A673 (cell line): ENCODE results near the gene FAM171A2. TPM values are rescaled to one million over a fixed set of nuclear protein-coding genes. Genes with fewer than 3 reads are reported as not detected.
"Not testable (repeated sequence)": the region's sequence is repeated elsewhere in the genome, so short reads cannot be mapped to it uniquely, and the experiment has no call there.

ENCODE experiments used
- BruUV-seq: library from RNA; stranded (reverse); fragments of 400-500 nt; replicated peaks from 2 replicates; lab custom pipeline; 2021; lab: Mats Ljungman, UMichigan
- CTCF ChIA-PET: fragments of 300-600 bp; sonication (Branson Sonifier 250); formaldehyde crosslinking; loops from one replicate; lab custom pipeline; 2022; ENCODE audit warnings: antibody characterized with exemption; lab: Charles Lee
- POLR2A ChIA-PET: fragments of 300-600 bp; sonication (Branson Sonifier 250); formaldehyde crosslinking; loops from one replicate; lab custom pipeline; 2022; ENCODE audit warnings: antibody characterized with exemption; ENCODE audit not compliant: low non-redundant PET; lab: Charles Lee
- DNase-seq: peaks from one replicate; pipeline ENCODE4 v3.0.0-alpha.2; 2015; ENCODE audit warnings: low spot score
- H3K27ac ChIP-seq: fragments of 200-600 bp; sonication (generic); 2 replicates; pipeline ENCODE4 v1.5.1; 2016; ENCODE audit warnings: mixed run types, low read depth, mild to moderate bottlenecking, mixed read lengths, antibody characterized with exemption, low read length; ENCODE audit not compliant: poor library complexity, severe bottlenecking
- H3K27me3 ChIP-seq: fragments of 200-600 bp; sonication (generic); replicated peaks from 2 replicates; pipeline ENCODE4 v1.6.1; 2017; ENCODE audit warnings: mixed run types, low read depth, mild to moderate bottlenecking, mixed read lengths, antibody characterized with exemption, low read length; ENCODE audit not compliant: insufficient read depth, poor library complexity
- H3K36me3 ChIP-seq: fragments of 200-600 bp; sonication (generic); 2 replicates; pipeline ENCODE4 v1.6.1; 2016; ENCODE audit warnings: mixed run types, mild to moderate bottlenecking, mixed read lengths, antibody characterized with exemption, low read length; ENCODE audit not compliant: insufficient read depth, poor library complexity, severe bottlenecking
- H3K4me1 ChIP-seq: fragments of 200-600 bp; sonication (generic); 2 replicates; pipeline ENCODE4 v1.6.1; 2017; ENCODE audit warnings: mixed run types, mild to moderate bottlenecking, mixed read lengths, antibody characterized with exemption, low read length; ENCODE audit not compliant: insufficient read depth, poor library complexity, severe bottlenecking
- H3K4me3 ChIP-seq: fragments of 200-600 bp; sonication (generic); 2 replicates; pipeline ENCODE4 v1.5.1; 2016; ENCODE audit warnings: low read depth, mixed run types, mild to moderate bottlenecking, mixed read lengths, low read length; ENCODE audit not compliant: poor library complexity, severe bottlenecking
- H3K9me3 ChIP-seq: fragments of 200-600 bp; sonication (generic); 2 replicates; pipeline ENCODE4 v1.6.1; 2016; ENCODE audit warnings: mixed run types, low read depth, mild to moderate bottlenecking, mixed read lengths, antibody characterized with exemption, low read length; ENCODE audit not compliant: poor library complexity, severe bottlenecking
- CTCF ChIP-seq: fragments of 300-800, 200-600 bp; sonication (generic); conservative IDR thresholded peaks from 2 replicates; pipeline ENCODE4 v1.5.1; 2017; ENCODE audit warnings: low read depth, mild to moderate bottlenecking, antibody characterized with exemption, low read length, moderate library complexity, mixed read lengths
- EZH2 ChIP-seq: fragments of 200-600 bp; sonication (generic); IDR thresholded peaks from 2 replicates; pipeline ENCODE4 v1.6.1; 2017; ENCODE audit warnings: borderline replicate concordance, low read depth, mild to moderate bottlenecking, mixed read lengths, antibody characterized with exemption, low read length; ENCODE audit not compliant: poor library complexity, severe bottlenecking
- intact Hi-C: fragments of 100-400 bp; cut with micrococcal nuclease; formaldehyde crosslinking; loops from one replicate; pipeline ENCODE4 v1.10.0; 2022; ENCODE audit not compliant: unreplicated experiment
- total RNA-seq: library from RNA; stranded (reverse); gene quantifications from 2 replicates; pipeline ENCODE4 v1.2.3, GENCODE V29; 2021

Gene FAM171A2
- total RNA-seq, 1 experiment from 2014 or later = 12.8 TPM

- no peaks in the 10 kb centered on the region for H3K36me3 ChIP-seq
- CTCF ChIA-PET = no interaction called here
- intact Hi-C loops = no loop called here
- H3K9me3 ChIP-seq = no peaks in the 10 kb centered on the region
- POLR2A ChIA-PET = no interaction called here
- H3K27ac ChIP-seq = no peak overlapping the region
- no peaks in the 10 kb centered on the region for H3K27me3 ChIP-seq
- DNase-seq = no peak
- H3K4me1 ChIP-seq = no peaks in the 10 kb centered on the region
- H3K4me3 ChIP-seq = no peak overlapping the region
- no peak for TF ChIP-seq EZH2
- TF ChIP-seq CTCF = no peak
- BruUV-seq = no TSS peak
Measured at GRCh38 chr17:44374306-44375195, 10.9 kb upstream of the FAM171A2 start.

GRCh38 chr17:44372036-44372435 is 8.4 kb upstream of the FAM171A2 start:
- no peak overlapping the region for H3K27ac ChIP-seq
- ChIA-PET POLR2A (no interaction called here), CTCF (no interaction called here)
- no peaks in the 10 kb centered on the region for H3K9me3 ChIP-seq
- no peaks in the 10 kb centered on the region for H3K36me3 ChIP-seq
- no peak overlapping the region for H3K4me3 ChIP-seq
- no peak for DNase-seq
- intact Hi-C loops = no loop called here
- TF ChIP-seq CTCF = no peak
- TF ChIP-seq EZH2 = no peak
- H3K4me1 ChIP-seq = no peaks in the 10 kb centered on the region
- H3K27me3 ChIP-seq = no peaks in the 10 kb centered on the region
- no TSS peak for BruUV-seq

- H3K9me3 ChIP-seq, DNase-seq, H3K27me3 ChIP-seq, CTCF ChIA-PET, BruUV-seq, H3K4me1 ChIP-seq, H3K4me3 ChIP-seq, H3K27ac ChIP-seq, POLR2A ChIA-PET, intact Hi-C loops, H3K36me3 ChIP-seq: not testable (repeated sequence)
Measured at GRCh38 chr17:44369414-44370023, 5.9 kb upstream of the FAM171A2 start.

- H3K9me3 ChIP-seq, CTCF ChIA-PET, BruUV-seq, intact Hi-C loops, H3K4me1 ChIP-seq, H3K27ac ChIP-seq, H3K36me3 ChIP-seq, H3K4me3 ChIP-seq, POLR2A ChIA-PET, H3K27me3 ChIP-seq, DNase-seq: not testable (repeated sequence)
Measured at GRCh38 chr17:44368391-44369243, 5.0 kb upstream of the FAM171A2 start.
